Epithelial cell of esophagus (primary cell): ENCODE measurements around the gene NUP210L.

Experiments
- DNase-seq: peaks from one replicate; pipeline ENCODE4 v3.0.0; 2010; ENCODE audit warnings: low read depth
- H3K4me3 ChIP-seq: 2 replicates; pipeline ENCODE4 v1.5.1; 2011; ENCODE audit warnings: mild to moderate bottlenecking, low read length, control low read depth
- TF ChIP-seq, protein P1 (sequence below): IDR thresholded peaks from 2 replicates; pipeline ENCODE4 v1.5.1; 2011; ENCODE audit warnings: low read depth, mild to moderate bottlenecking, low read length, control low read depth, inconsistent platforms; ENCODE audit not compliant: insufficient read depth; ENCODE audit errors: missing control alignments

Gene NUP210L

DNA sequence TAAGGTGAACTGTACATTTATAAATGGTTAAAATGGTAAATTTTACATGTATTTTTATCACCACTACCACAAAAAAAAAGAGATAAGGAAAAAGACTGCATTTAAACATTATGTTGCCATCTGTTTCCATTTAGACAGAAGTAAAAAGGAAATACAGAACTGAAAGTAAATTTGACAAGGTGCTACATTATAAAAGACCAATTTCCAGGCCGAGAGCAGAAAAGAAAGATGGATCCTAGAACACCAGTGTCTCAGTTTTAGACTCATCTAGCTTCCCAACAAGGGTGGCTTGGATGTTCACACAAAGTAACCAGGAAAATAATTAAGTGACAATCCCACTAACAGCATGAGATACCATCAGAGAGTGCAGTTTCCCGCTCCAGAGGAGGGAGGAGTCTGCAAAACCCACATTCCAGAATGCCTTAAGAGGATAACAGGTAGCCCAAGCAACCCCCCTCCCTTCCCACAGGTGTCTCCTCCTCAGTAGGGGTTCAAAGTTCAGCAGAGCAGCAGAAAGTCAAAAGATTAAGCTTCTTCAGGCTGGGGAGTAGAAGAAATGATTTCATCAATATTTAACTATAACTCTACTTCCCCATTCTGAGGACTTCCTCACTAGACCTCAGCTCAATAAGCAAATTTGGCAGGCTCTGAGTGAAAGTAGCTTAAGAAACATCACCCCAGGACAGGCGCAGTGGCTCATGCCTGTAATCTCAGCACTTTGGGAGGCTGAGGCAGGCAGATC is 25.2 kb upstream of the NUP210L start:
- no peak overlapping the region for H3K4me3 ChIP-seq

GRCh38 chr1:154178911-154179811 is 24.3 kb upstream of the NUP210L start:
- no peak overlapping the region for H3K4me3 ChIP-seq
- TF ChIP-seq, protein P1, sequence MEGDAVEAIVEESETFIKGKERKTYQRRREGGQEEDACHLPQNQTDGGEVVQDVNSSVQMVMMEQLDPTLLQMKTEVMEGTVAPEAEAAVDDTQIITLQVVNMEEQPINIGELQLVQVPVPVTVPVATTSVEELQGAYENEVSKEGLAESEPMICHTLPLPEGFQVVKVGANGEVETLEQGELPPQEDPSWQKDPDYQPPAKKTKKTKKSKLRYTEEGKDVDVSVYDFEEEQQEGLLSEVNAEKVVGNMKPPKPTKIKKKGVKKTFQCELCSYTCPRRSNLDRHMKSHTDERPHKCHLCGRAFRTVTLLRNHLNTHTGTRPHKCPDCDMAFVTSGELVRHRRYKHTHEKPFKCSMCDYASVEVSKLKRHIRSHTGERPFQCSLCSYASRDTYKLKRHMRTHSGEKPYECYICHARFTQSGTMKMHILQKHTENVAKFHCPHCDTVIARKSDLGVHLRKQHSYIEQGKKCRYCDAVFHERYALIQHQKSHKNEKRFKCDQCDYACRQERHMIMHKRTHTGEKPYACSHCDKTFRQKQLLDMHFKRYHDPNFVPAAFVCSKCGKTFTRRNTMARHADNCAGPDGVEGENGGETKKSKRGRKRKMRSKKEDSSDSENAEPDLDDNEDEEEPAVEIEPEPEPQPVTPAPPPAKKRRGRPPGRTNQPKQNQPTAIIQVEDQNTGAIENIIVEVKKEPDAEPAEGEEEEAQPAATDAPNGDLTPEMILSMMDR, result no peak
- DNase-seq, result no peak

More for the DNA sequence above, 25.2 kb upstream of the NUP210L start:
- no peak for DNase-seq
- TF ChIP-seq, protein P1, result no peak

GRCh38 chr1:154178013-154178412 is 23.1 kb upstream of the NUP210L start:
- TF ChIP-seq, protein P1, result no peak
- H3K4me3 ChIP-seq, result no peak overlapping the region
- no peak for DNase-seq

- no peak overlapping the region for H3K4me3 ChIP-seq
- TF ChIP-seq, protein P1, result no peak
- peak; percentile 54 for DNase-seq
These were observed 21.5 kb upstream of the NUP210L start for GRCh38 chr1:154176337-154176736.

DNA sequence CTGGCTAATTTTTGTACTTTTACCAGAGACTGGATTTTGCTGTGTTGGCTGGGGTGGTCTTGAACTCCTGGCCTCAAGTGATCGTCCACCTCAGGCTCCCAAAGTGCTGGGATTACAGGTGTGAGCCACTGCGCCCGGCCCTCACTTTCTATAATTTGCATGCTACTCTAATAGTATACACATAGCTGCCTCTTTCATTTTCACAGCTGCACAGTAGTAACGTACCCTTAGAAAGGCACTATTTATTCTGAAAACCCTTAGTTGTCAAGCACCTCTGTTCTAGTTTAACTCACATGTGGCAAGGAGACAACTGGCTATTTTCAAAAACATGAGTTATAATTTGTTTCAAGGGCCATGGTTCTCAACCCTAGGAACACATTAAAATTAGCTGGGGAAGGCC is 19.8 kb upstream of the NUP210L start:
- no peak overlapping the region for H3K4me3 ChIP-seq
- TF ChIP-seq, protein P1, result no peak
- no peak for DNase-seq

DNA sequence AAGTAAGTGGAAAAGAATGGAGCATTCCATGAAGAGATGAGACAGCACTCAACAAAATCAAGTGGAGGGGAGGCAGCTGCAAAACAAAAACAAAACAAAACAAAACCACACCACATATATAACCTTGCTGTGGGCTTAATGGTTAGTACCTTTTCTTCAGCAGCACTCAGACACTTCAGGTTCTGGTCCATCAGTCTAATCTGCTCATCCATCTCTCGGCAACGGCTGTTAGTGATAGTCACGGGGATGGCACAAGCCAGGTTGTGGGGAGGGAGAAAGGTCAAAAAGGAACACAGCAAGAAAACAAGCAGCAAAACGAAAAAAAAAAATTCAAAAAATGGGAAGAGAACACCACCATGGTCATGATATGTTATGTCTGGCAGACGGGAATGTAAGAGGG is 17.0 kb upstream of the NUP210L start:
- DNase-seq, result no peak
- H3K4me3 ChIP-seq, result no peak overlapping the region
- TF ChIP-seq, protein P1, result no peak
